ENCODE data around the gene NIPSNAP2.

GRCh38 chr7:55973747-55974250 is 9.4 kb downstream of the NIPSNAP2 start:
- TF ChIP-seq POLR2AphosphoS5 (IDR thresholded peaks at IDR 0.05; ENCODE audit: borderline replicate concordance, low read depth, low read length) (no peak), EZH2 (IDR thresholded peaks at IDR 0.05) (no peak)
